KMS-11 (cell line): Measurements from ENCODE around the gene GALNT17.

Source experiments
- H2AFZ ChIP-seq: fragments of 200-600 bp; sonication (generic); 2 replicates; pipeline ENCODE4 v1.6.1; 2016; ENCODE audit warnings: antibody characterized with exemption, mixed run types, low read depth
- H3K27ac ChIP-seq: fragments of 200-600 bp; sonication (generic); 2 replicates; pipeline ENCODE4 v1.6.1; 2016; ENCODE audit warnings: mild to moderate bottlenecking, mixed run types
- H3K27me3 ChIP-seq: fragments of 200-600 bp; sonication (generic); 2 replicates; pipeline ENCODE4 v1.6.1; 2017; ENCODE audit warnings: mild to moderate bottlenecking, low read depth, mixed run types, moderate library complexity; ENCODE audit not compliant: insufficient read depth
- H3K36me3 ChIP-seq: fragments of 200-600 bp; sonication (generic); 2 replicates; pipeline ENCODE4 v1.6.1; 2017; ENCODE audit warnings: mild to moderate bottlenecking, mixed run types; ENCODE audit not compliant: insufficient read depth
- H3K4me1 ChIP-seq: fragments of 200-600 bp; sonication (generic); 2 replicates; pipeline ENCODE4 v1.6.1; 2016; ENCODE audit warnings: mild to moderate bottlenecking, low read depth, mixed run types; ENCODE audit not compliant: poor library complexity, severe bottlenecking
- H3K4me2 ChIP-seq: fragments of 200-600 bp; sonication (generic); 2 replicates; pipeline ENCODE4 v1.7.0; 2016; ENCODE audit warnings: mild to moderate bottlenecking, mixed run types
- H3K4me3 ChIP-seq: fragments of 200-600 bp; sonication (generic); IDR thresholded peaks from 2 replicates; pipeline ENCODE4 v1.6.1; 2017; ENCODE audit warnings: low read depth, low read length, mixed read lengths; ENCODE audit not compliant: insufficient read depth
- H3K79me2 ChIP-seq: fragments of 200-600 bp; sonication (generic); 2 replicates; pipeline ENCODE4 v1.6.1; 2016; ENCODE audit warnings: low read depth, mixed run types; ENCODE audit not compliant: insufficient read depth
- H3K9ac ChIP-seq: fragments of 200-600 bp; sonication (generic); 2 replicates; pipeline ENCODE4 v1.6.1; 2016; ENCODE audit warnings: mild to moderate bottlenecking, mixed run types
- H4K20me1 ChIP-seq: fragments of 200-600 bp; sonication (generic); 2 replicates; pipeline ENCODE4 v1.6.1; 2016; ENCODE audit warnings: mild to moderate bottlenecking, mixed run types; ENCODE audit not compliant: insufficient read depth
- TF ChIP-seq, protein P1 (sequence below): fragments of 200-600 bp; sonication (generic); conservative IDR thresholded peaks from 2 replicates; pipeline ENCODE4 v1.6.1; 2017; ENCODE audit warnings: low read depth, mild to moderate bottlenecking, antibody characterized with exemption, low read length, moderate library complexity, mixed read lengths

The GALNT17 gene

DNA sequence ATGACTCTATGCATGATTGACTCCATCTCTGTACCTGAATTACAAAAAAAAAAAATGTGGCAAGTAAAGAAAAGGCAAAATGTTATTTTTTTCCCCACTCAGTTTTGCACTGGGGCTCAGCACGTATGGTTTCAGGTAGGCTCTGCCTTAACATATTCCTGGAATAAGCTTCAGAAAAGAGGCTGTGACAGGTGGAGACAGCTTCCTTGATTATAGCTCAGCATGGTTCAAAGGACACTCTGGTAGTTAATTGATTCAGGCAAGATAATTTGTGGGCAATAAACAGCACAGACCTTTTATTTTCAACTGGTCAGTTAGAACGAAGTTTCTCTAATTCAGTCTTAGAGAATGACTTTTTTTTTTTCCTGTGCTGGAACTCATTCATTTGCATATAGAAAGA is 347.3 kb downstream of the GALNT17 start:
- TF ChIP-seq, protein P1, sequence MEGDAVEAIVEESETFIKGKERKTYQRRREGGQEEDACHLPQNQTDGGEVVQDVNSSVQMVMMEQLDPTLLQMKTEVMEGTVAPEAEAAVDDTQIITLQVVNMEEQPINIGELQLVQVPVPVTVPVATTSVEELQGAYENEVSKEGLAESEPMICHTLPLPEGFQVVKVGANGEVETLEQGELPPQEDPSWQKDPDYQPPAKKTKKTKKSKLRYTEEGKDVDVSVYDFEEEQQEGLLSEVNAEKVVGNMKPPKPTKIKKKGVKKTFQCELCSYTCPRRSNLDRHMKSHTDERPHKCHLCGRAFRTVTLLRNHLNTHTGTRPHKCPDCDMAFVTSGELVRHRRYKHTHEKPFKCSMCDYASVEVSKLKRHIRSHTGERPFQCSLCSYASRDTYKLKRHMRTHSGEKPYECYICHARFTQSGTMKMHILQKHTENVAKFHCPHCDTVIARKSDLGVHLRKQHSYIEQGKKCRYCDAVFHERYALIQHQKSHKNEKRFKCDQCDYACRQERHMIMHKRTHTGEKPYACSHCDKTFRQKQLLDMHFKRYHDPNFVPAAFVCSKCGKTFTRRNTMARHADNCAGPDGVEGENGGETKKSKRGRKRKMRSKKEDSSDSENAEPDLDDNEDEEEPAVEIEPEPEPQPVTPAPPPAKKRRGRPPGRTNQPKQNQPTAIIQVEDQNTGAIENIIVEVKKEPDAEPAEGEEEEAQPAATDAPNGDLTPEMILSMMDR: no peak
- Histone ChIP-seq H3K27ac (no peak overlapping the region), H4K20me1 (no peaks in the 10 kb centered on the region), H3K4me1 (no peaks in the 10 kb centered on the region), H3K4me3 (no peak overlapping the region), H3K36me3 (no peaks in the 10 kb centered on the region), H3K9ac (no peak overlapping the region), H2AFZ (no peak overlapping the region), H3K4me2 (no peak overlapping the region), H3K27me3 (no peaks in the 10 kb centered on the region), H3K79me2 (no peaks in the 10 kb centered on the region)

DNA sequence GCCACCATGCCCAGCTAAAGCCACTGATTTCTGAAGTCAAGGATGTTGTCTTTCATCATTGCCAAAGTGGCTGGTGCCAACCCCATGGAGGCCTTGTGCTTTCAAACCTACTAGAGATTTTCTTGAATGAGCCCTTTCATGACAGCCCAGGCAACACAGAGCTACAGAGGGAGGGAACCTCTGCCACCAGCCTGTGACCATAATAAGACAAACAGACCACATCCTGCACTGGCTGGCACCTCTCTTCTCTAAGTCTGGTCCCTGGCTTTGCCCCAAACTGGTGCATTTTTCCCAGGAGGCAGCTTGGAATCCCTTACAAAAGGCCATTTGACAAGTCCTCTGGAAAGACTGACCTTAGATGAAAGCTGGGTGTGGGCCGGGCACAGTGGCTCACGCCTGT is 348.8 kb downstream of the GALNT17 start:
- Histone ChIP-seq H3K36me3 (no peaks in the 10 kb centered on the region), H3K27me3 (no peaks in the 10 kb centered on the region), H3K4me2 (no peak overlapping the region), H3K9ac (no peak overlapping the region), H3K4me1 (no peaks in the 10 kb centered on the region), H4K20me1 (no peaks in the 10 kb centered on the region), H3K79me2 (no peaks in the 10 kb centered on the region), H3K27ac (no peak overlapping the region), H2AFZ (no peak overlapping the region), H3K4me3 (no peak overlapping the region)
- TF ChIP-seq, protein P1: no peak

DNA sequence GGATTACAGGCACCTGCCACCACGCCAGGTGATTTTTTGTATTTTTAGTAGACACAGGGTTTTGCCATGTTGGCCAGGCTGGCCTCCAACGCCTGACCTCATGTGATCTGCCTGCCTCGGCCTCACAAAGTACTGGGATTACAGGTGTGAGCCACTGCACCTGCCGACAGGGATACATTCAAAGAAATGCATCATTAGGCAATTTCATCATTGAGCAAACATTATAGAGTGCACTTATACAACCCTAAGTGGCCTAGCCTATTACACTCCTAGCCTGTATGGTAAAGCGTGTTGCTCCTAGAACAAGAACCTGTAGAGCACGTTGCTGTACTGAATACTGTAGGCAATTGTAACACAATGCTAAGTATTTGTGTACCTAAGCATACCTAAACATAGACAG is 350.3 kb downstream of the GALNT17 start:
- Histone ChIP-seq H3K4me1 (no peaks in the 10 kb centered on the region), H4K20me1 (no peaks in the 10 kb centered on the region), H3K36me3 (no peaks in the 10 kb centered on the region), H3K4me2 (no peak overlapping the region), H3K27me3 (no peaks in the 10 kb centered on the region), H3K4me3 (no peak overlapping the region), H3K79me2 (no peaks in the 10 kb centered on the region), H3K27ac (no peak overlapping the region), H2AFZ (no peak overlapping the region), H3K9ac (no peak overlapping the region)
- TF ChIP-seq, protein P1: no peak

DNA sequence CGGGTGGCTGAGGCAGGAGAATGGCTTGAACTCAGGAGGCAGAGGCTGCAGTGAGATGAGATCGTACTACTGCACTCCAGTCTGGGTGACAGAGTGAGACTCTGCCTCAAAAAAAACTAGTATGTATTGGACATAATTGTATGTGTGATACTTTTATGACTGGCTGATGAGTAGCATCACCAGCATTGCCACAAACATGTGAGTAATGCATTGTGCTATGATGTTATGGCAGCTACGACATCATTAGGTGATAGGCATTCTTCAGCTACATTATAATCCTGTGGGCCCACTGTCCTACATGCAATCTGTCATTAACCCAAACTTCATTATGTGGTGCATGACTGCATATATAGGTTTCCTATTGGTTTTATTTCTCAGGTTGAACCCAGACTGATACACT is 352.4 kb downstream of the GALNT17 start:
- H3K4me3 ChIP-seq: no peak overlapping the region
- no peaks in the 10 kb centered on the region for H3K79me2 ChIP-seq
- no peak overlapping the region for H2AFZ ChIP-seq
- H3K27me3 ChIP-seq: no peaks in the 10 kb centered on the region
- H4K20me1 ChIP-seq: no peaks in the 10 kb centered on the region
- TF ChIP-seq, protein P1: no peak
- H3K36me3 ChIP-seq: no peaks in the 10 kb centered on the region
- H3K27ac ChIP-seq: no peak overlapping the region
- H3K9ac ChIP-seq: no peak overlapping the region
- H3K4me2 ChIP-seq: no peak overlapping the region
- no peaks in the 10 kb centered on the region for H3K4me1 ChIP-seq

DNA sequence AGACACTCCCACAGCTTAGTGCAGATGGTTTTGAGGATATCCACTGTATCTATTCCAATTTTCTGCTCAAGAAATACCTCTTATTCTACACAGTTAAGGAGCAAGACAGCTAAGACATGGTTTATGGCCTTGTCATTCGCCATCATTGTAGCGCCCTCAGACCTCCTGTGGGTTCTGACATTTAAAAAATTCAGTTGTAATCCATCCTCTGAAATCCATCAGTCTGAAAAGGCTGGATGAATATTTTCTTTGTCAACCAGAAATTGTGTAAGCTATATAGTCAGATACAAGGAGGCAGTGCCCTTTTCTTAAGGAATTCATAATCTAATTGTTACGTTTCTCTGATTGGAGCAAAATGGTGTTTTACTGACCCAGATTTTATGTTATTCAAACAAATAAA is 353.6 kb downstream of the GALNT17 start:
- no peaks in the 10 kb centered on the region for H4K20me1 ChIP-seq
- H3K4me1 ChIP-seq: no peaks in the 10 kb centered on the region
- H3K79me2 ChIP-seq: no peaks in the 10 kb centered on the region
- no peak overlapping the region for H3K4me3 ChIP-seq
- H3K9ac ChIP-seq: no peak overlapping the region
- no peak overlapping the region for H3K4me2 ChIP-seq
- H3K36me3 ChIP-seq: no peaks in the 10 kb centered on the region
- H3K27me3 ChIP-seq: no peaks in the 10 kb centered on the region
- TF ChIP-seq, protein P1: no peak
- H3K27ac ChIP-seq: no peak overlapping the region
- H2AFZ ChIP-seq: no peak overlapping the region
